PFSK-1 (cell line): ENCODE measurements around the gene FAM185A.

Experiments used
- FOXP2 ChIP-seq: optimal IDR thresholded peaks from 2 replicates; pipeline ENCODE3; 2011; ENCODE audit warnings: borderline replicate concordance, control low read depth, inconsistent platforms; ENCODE audit not compliant: insufficient read depth; ENCODE audit errors: extremely low read length, extremely low read depth
- POLR2AphosphoS5 ChIP-seq: IDR thresholded peaks from 2 replicates; pipeline ENCODE4 v1.6.1; 2012; ENCODE audit warnings: low read depth, mild to moderate bottlenecking, control low read depth, low read length, moderate library complexity
- REST ChIP-seq, 2 experiments: IDR thresholded peaks; 2 replicates each; pipeline versions ENCODE4 v1.6.1 to v1.8.0; 2011 to 2012; ENCODE audit warnings: low read depth in 2 of 2, low read length in 2 of 2, control low read depth in 1 of 2, inconsistent platforms in 1 of 2, mild to moderate bottlenecking in 1 of 2, moderate library complexity in 1 of 2; ENCODE audit not compliant: insufficient read depth in 1 of 2
- SIN3A ChIP-seq: IDR thresholded peaks from 2 replicates; pipeline ENCODE4 v1.6.1; 2012; ENCODE audit warnings: mild to moderate bottlenecking, low read length, moderate library complexity, borderline replicate concordance; ENCODE audit not compliant: insufficient read depth
- TAF1 ChIP-seq: IDR thresholded peaks from 2 replicates; pipeline ENCODE4 v1.6.1; 2012; ENCODE audit warnings: low read length, control low read depth, borderline replicate concordance; ENCODE audit not compliant: insufficient read depth

The FAM185A gene

DNA sequence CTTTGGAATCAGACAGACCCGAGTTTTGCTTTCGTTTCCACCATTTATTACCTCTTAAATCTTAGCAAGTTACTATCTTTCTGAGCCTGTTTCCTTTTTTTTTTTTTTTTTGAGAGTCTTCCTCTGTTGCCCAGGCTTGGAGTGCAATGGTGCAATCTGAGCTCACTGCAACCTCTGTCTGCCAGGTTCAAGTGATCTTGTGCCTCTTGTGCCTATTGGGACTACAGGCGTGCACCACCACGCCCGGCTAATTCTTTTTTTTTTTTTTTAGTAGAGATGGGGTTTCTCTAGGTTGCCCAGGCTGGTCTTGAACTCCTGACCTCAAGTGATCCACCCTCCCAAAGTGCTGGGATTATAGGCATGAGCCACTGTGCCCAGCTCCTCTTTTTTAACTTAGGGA lies 84.5 kb downstream of the FAM185A start:
- TF ChIP-seq POLR2AphosphoS5: no peak
- TF ChIP-seq TAF1: no peak
- TF ChIP-seq REST (IDR thresholded peaks at IDR 0.05; ENCODE audit: insufficient read depth in 1 of 2, low read depth in 2 of 2, low read length in 2 of 2): no peak
- no peak for TF ChIP-seq SIN3A
- no peak for TF ChIP-seq FOXP2

DNA sequence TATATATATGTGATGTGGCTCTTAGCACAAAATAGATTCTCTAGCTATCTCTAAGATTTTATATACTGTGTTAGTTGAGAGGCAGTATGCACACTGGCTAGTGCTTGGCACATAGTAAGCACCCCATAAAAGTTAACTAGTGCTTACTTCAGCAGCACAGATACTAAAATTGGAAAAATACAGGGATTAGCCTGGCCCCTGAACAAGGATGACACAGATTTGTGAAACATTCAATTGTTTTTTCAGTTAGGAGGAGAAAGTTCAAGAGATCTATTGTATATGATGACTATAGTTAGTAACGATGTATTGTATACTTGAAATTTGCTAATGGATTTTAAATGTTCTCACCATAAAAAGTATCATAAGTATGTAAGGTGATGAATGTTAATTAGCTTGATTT lies 85.7 kb downstream of the FAM185A start:
- no peak for TF ChIP-seq REST (IDR thresholded peaks at IDR 0.05; ENCODE audit: insufficient read depth in 1 of 2, low read depth in 2 of 2, low read length in 2 of 2)
- no peak for TF ChIP-seq TAF1
- no peak for TF ChIP-seq SIN3A
- no peak for TF ChIP-seq FOXP2
- TF ChIP-seq POLR2AphosphoS5: no peak

DNA sequence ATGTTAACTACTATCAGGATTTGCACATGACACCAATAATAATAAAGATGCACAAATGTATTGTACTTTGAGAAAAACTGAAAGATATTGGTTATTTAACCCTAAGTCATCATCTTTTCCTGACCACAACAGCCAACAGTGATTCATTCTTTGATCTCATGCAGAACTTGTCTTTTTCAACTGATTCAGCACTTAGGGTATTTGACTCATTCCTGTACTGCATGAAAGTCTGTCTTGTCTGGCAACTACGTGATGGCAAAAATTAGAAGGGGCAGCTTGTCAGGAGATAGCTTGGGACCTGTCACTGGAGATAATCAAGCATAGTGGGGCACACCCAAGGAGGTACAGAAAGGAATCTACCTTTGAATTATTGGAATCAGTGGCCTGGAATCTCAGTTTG lies 86.2 kb downstream of the FAM185A start:
- no peak for TF ChIP-seq SIN3A
- no peak for TF ChIP-seq REST (IDR thresholded peaks at IDR 0.05; ENCODE audit: insufficient read depth in 1 of 2, low read depth in 2 of 2, low read length in 2 of 2)
- TF ChIP-seq POLR2AphosphoS5: no peak
- TF ChIP-seq FOXP2: no peak
- no peak for TF ChIP-seq TAF1

DNA sequence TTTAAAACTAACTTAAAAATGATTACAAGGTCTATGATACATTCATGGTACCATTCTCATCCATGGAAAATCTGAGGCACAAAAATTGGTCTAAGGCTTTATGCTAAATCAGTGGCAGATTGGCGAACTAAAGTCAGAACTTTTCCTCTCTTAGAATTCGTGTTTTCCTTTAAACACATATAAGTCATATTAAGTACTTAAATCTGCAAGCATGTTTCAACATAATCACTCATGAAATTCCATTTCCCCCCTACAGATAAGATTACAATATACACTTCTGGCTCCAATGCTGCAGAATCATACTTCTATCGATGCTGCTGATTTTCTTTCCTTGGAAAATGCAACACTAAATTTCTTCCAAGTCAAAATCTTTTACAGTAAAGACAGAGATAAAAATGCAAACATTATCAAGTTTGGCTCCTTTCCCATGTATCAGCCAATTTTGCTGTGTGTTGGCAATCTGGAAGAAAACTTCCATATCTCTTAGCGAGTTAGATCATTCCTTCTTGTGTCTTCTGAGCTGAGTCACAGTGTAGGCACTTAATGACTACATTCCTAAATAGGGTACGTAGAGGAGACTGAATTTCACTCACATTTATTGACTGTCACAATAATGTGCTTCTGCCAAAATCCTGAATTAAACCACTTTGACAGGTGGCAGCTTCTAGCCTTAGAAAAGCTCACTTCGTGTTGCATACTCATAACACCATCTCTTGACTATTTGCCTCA lies 87.6 kb downstream of the FAM185A start:
- TF ChIP-seq FOXP2: no peak
- TF ChIP-seq POLR2AphosphoS5: no peak
- TF ChIP-seq REST (IDR thresholded peaks at IDR 0.05; ENCODE audit: insufficient read depth in 1 of 2, low read depth in 2 of 2, low read length in 2 of 2): no peak
- TF ChIP-seq TAF1: no peak
- no peak for TF ChIP-seq SIN3A
